HG03558 (cell line): ENCODE data around the gene CADPS2.
"Not testable (repeated sequence)": the region's sequence is repeated elsewhere in the genome, so short reads cannot be mapped to it uniquely, and the experiment has no call there.

Experiments
- ATAC-seq: cut with Tn5 transposase; IDR thresholded peaks from one replicate; pipeline ENCODE4 v1.9.1; 2021; ENCODE audit warnings: moderate number of reproducible peaks; ENCODE audit not compliant: unreplicated experiment; ENCODE audit errors: extremely low read depth

The CADPS2 gene

GRCh38 chr7:122858320-122858719 is 27.9 kb downstream of the CADPS2 start:
- ATAC-seq = no peak

GRCh38 chr7:122850528-122850927 is 35.7 kb downstream of the CADPS2 start:
- no peak for ATAC-seq

GRCh38 chr7:122849957-122850328 is 36.3 kb downstream of the CADPS2 start:
- no peak for ATAC-seq

- no peak for ATAC-seq
These were observed 36.8 kb downstream of the CADPS2 start for GRCh38 chr7:122849322-122849956.

GRCh38 chr7:122847871-122848473 is 38.3 kb downstream of the CADPS2 start:
- no peak for ATAC-seq

GRCh38 chr7:122846591-122846990 is 39.7 kb downstream of the CADPS2 start:
- ATAC-seq = no peak

- no peak for ATAC-seq
These were observed 41.0 kb downstream of the CADPS2 start for GRCh38 chr7:122845286-122845685.

- no peak for ATAC-seq
These were observed 41.9 kb downstream of the CADPS2 start for GRCh38 chr7:122844191-122844988.

- no peak for ATAC-seq
These were observed 43.3 kb downstream of the CADPS2 start for GRCh38 chr7:122842971-122843370.

GRCh38 chr7:122836286-122836685 is 50.0 kb downstream of the CADPS2 start:
- not testable (repeated sequence) for ATAC-seq

GRCh38 chr7:122834571-122834942 is 51.7 kb downstream of the CADPS2 start:
- not testable (repeated sequence) for ATAC-seq

- ATAC-seq = no peak
These were observed 52.2 kb downstream of the CADPS2 start for GRCh38 chr7:122833888-122834570.

GRCh38 chr7:122831436-122831835 is 54.8 kb downstream of the CADPS2 start:
- ATAC-seq = no peak

- no peak for ATAC-seq
These were observed 56.3 kb downstream of the CADPS2 start for GRCh38 chr7:122829962-122830361.

GRCh38 chr7:122827763-122828162 is 58.5 kb downstream of the CADPS2 start:
- ATAC-seq = no peak

- ATAC-seq = no peak
These were observed 72.4 kb downstream of the CADPS2 start for GRCh38 chr7:122813845-122814244.

GRCh38 chr7:122803851-122804250 is 82.4 kb downstream of the CADPS2 start:
- no peak for ATAC-seq

GRCh38 chr7:122803323-122803722 is 82.9 kb downstream of the CADPS2 start:
- ATAC-seq = no peak

- ATAC-seq = no peak
These were observed 83.9 kb downstream of the CADPS2 start for GRCh38 chr7:122802301-122802751.

- no peak for ATAC-seq
These were observed 94.2 kb downstream of the CADPS2 start for GRCh38 chr7:122791959-122792545.
